ENCODE measurements around the gene DNAI2.

- TF ChIP-seq TAF1 (IDR thresholded peaks at IDR 0.05; ENCODE audit: borderline replicate concordance, low read depth, low read length) (no peak), POLR2AphosphoS5 (IDR thresholded peaks at IDR 0.05; ENCODE audit: low read depth, low read length) (no peak)
These were observed 82.8 kb downstream of the DNAI2 start for GRCh38 chr17:74356646-74357465.
